HEK293T (cell line): Measurements from ENCODE around the gene SNX3.
"Not testable (repeated sequence)": the region's sequence is repeated elsewhere in the genome, so short reads cannot be mapped to it uniquely, and the experiment has no call there.

Experiments
- CTCF ChIA-PET: fragments of 350-600 bp; formaldehyde crosslinking; extraction: SDS; loops from one replicate; lab custom pipeline; 2021; ENCODE audit warnings: antibody characterized with exemption, inconsistent platforms; lab: Yijun Ruan, JAX
- POLR2A ChIA-PET: fragments of 350-600 bp; formaldehyde crosslinking; extraction: SDS; loops from one replicate; lab custom pipeline; 2020; ENCODE audit warnings: antibody characterized with exemption, inconsistent platforms; lab: Yijun Ruan, JAX
- DNase-seq: peaks from one replicate; pipeline ENCODE4 v3.0.0; 2012; ENCODE audit warnings: mixed read lengths; ENCODE audit errors: extremely low spot score
- ARNT ChIP-seq: fragments of 450-650 bp; IDR thresholded peaks from 2 replicates; pipeline ENCODE4 v1.6.1; 2017; ENCODE audit warnings: mild to moderate bottlenecking
- BHLHE40 ChIP-seq: fragments of 450-650 bp; IDR thresholded peaks from 2 replicates; pipeline ENCODE4 v1.6.1; 2016; ENCODE audit warnings: mild to moderate bottlenecking, moderate library complexity, borderline replicate concordance
- CTBP1 ChIP-seq: fragments of 450-650 bp; IDR thresholded peaks from 2 replicates; pipeline ENCODE4 v1.6.1; 2016; ENCODE audit warnings: borderline replicate concordance
- ELF4 ChIP-seq: fragments of 450-650 bp; IDR thresholded peaks from 2 replicates; pipeline ENCODE4 v1.6.1; 2017; ENCODE audit warnings: antibody characterized with exemption
- FOXA1 ChIP-seq: fragments of 450-650 bp; IDR thresholded peaks from 2 replicates; pipeline ENCODE4 v1.6.1; 2016; ENCODE audit warnings: mild to moderate bottlenecking
- FOXK2 ChIP-seq: fragments of 450-650 bp; IDR thresholded peaks from 2 replicates; pipeline ENCODE4 v1.6.1; 2016; ENCODE audit warnings: mild to moderate bottlenecking
- FOXM1 ChIP-seq: fragments of 450-650 bp; IDR thresholded peaks from 2 replicates; pipeline ENCODE4 v1.6.1; 2017; ENCODE audit warnings: mild to moderate bottlenecking, borderline replicate concordance
- HDGF ChIP-seq: fragments of 450-650 bp; IDR thresholded peaks from 2 replicates; pipeline ENCODE4 v1.6.1; 2017; ENCODE audit warnings: antibody characterized with exemption, borderline replicate concordance
- L3MBTL2 ChIP-seq: fragments of 450-650 bp; conservative IDR thresholded peaks from 2 replicates; pipeline ENCODE4 v1.6.1; 2016; ENCODE audit warnings: mild to moderate bottlenecking
- LEF1 ChIP-seq: fragments of 450-650 bp; IDR thresholded peaks from 2 replicates; pipeline ENCODE4 v1.6.1; 2017; ENCODE audit warnings: mild to moderate bottlenecking, borderline replicate concordance
- NFRKB ChIP-seq: fragments of 450-650 bp; IDR thresholded peaks from 2 replicates; pipeline ENCODE4 v1.6.1; 2016; ENCODE audit warnings: mild to moderate bottlenecking, moderate library complexity
- PKNOX1 ChIP-seq: fragments of 450-650 bp; IDR thresholded peaks from 2 replicates; pipeline ENCODE4 v1.6.1; 2016
- SP1 ChIP-seq: fragments of 450-650 bp; IDR thresholded peaks from 2 replicates; pipeline ENCODE4 v1.6.1; 2017
- SUZ12 ChIP-seq: fragments of 450-650 bp; IDR thresholded peaks from 2 replicates; pipeline ENCODE4 v1.6.1; 2016; ENCODE audit warnings: mild to moderate bottlenecking
- TARDBP ChIP-seq: fragments of 450-650 bp; IDR thresholded peaks from 2 replicates; pipeline ENCODE4 v1.6.1; 2016
- ZNF384 ChIP-seq: fragments of 450-650 bp; IDR thresholded peaks from 2 replicates; pipeline ENCODE4 v1.6.1; 2016

Gene SNX3

GRCh38 chr6:108252055-108252454 lies 8.8 kb downstream of the SNX3 start:
- TF ChIP-seq SUZ12 (no peak), LEF1 (no peak), FOXK2 (no peak), HDGF (no peak), ELF4 (no peak), CTBP1 (no peak)
- ChIA-PET CTCF (interaction anchor here (0.7 kb wide), 1 partner anchor 124 kb away, joined by 3 read pairs; no protein-coding TSS in a partner anchor), POLR2A (interaction anchor here (1.9 kb wide), 1 partner anchor 9 kb away, joined by 6 read pairs; the partner anchor contains the start of gene SNX3)
- no peak for DNase-seq

- TF ChIP-seq ZNF384 (no peak), PKNOX1 (no peak), SP1 (no peak), FOXM1 (no peak), TARDBP (no peak), SUZ12 (no peak), FOXK2 (no peak), ELF4 (no peak), FOXA1 (no peak), L3MBTL2 (no peak), CTBP1 (no peak), NFRKB (no peak), LEF1 (no peak), HDGF (no peak), BHLHE40 (no peak), ARNT (no peak)
- no peak for DNase-seq
- ChIA-PET POLR2A (interaction anchor here (1.1 to 1.9 kb wide), 2 partner anchors 10 to 43 kb away, joined by 3 to 6 read pairs; partner anchors contain the start of genes AFG1L and SNX3), CTCF (interaction anchor here (1.0 kb wide), 1 partner anchor 241 kb away, joined by 3 read pairs; no protein-coding TSS in a partner anchor)
These were observed 9.6 kb downstream of the SNX3 start for GRCh38 chr6:108251252-108251651.

GRCh38 chr6:108250240-108250866 lies 10.5 kb downstream of the SNX3 start:
- peak; percentile 29 for DNase-seq

GRCh38 chr6:108247965-108248536 lies 12.8 kb downstream of the SNX3 start:
- no peak for TF ChIP-seq TARDBP
- CTCF ChIA-PET, result interaction anchor here (0.9 kb wide), 1 partner anchor 18 kb away, joined by 3 read pairs; no protein-coding TSS in a partner anchor
- no peak for DNase-seq
- POLR2A ChIA-PET, result interaction anchor here (1.3 kb wide), 1 partner anchor 13 kb away, joined by 4 read pairs; the partner anchor contains the start of gene SNX3

More at GRCh38 chr6:108250240-108250866, 10.5 kb downstream of the SNX3 start:
- POLR2A ChIA-PET, result interaction anchor here (1.1 to 1.9 kb wide), 2 partner anchors 11 to 44 kb away, joined by 3 to 6 read pairs; partner anchors contain the start of genes AFG1L and SNX3
- CTCF ChIA-PET, result interaction anchor here (1.0 kb wide), 1 partner anchor 241 kb away, joined by 3 read pairs; no protein-coding TSS in a partner anchor
- TF ChIP-seq ZNF384 (no peak), SP1 (no peak), FOXA1 (no peak), BHLHE40 (no peak), LEF1 (no peak), SUZ12 (no peak), TARDBP (no peak), FOXK2 (no peak), ELF4 (no peak)

- CTCF ChIA-PET, DNase-seq, POLR2A ChIA-PET: not testable (repeated sequence)
These were observed 15.7 kb downstream of the SNX3 start for GRCh38 chr6:108245095-108245494.

GRCh38 chr6:108243836-108244235 lies 17.0 kb downstream of the SNX3 start:
- POLR2A ChIA-PET, result no interaction called here
- CTCF ChIA-PET, result no interaction called here
- DNase-seq, result no peak
- TF ChIP-seq L3MBTL2 (no peak), NFRKB (no peak), BHLHE40 (no peak), CTBP1 (no peak), PKNOX1 (no peak), FOXM1 (no peak), TARDBP (no peak), ARNT (no peak), SUZ12 (no peak), FOXA1 (no peak), FOXK2 (no peak), ELF4 (no peak), HDGF (no peak)

- no peak for DNase-seq
- TF ChIP-seq LEF1, result no peak
- TF ChIP-seq NFRKB, result no peak
- no peak for TF ChIP-seq ZNF384
- TF ChIP-seq HDGF, result no peak
- TF ChIP-seq ARNT, result no peak
- no peak for TF ChIP-seq ELF4
- no peak for TF ChIP-seq FOXA1
- no peak for TF ChIP-seq L3MBTL2
- no peak for TF ChIP-seq BHLHE40
- TF ChIP-seq FOXM1, result no peak
- TF ChIP-seq SP1, result no peak
- no peak for TF ChIP-seq PKNOX1
- no peak for TF ChIP-seq SUZ12
- no peak for TF ChIP-seq TARDBP
- TF ChIP-seq CTBP1, result no peak
- TF ChIP-seq FOXK2, result no peak
- ChIA-PET POLR2A (no interaction called here), CTCF (no interaction called here)
These were observed 18.1 kb downstream of the SNX3 start for GRCh38 chr6:108242721-108243120.
